ENCODE data around the gene RNU6-7. TPM values are rescaled to one million over a fixed set of nuclear protein-coding genes. Genes with fewer than 3 reads are reported as not detected.

RNU6-7 gene
- total and polyA plus RNA-seq, 10 donors: not detected

DNA sequence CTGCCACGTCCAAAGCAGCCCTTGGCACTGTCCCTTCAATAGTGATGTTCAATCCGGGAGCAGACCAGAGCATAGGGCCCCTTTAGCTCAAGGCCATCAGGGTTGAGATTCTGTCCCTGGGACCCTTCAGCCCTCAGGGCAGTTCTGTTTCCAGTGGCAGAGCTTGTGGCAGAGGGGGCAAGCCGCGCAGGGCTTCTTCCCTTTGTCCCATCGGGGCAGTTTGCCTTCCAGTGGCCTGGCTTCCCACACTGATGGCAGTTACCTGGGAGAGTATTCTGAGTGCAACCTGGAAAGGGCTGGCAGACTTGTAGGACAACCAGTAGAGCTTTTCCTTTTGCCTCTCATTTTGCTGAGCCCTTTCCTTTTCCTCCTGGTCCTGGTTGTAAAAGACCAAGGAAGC lies 44.9 kb downstream of the RNU6-7 start:
- Histone ChIP-seq H3K27me3 (replicated peaks in 1 of 7) (no peaks in the 10 kb centered on the region), H3K4me1 (peaks cover 0 to 2% (median under 1%) of the 10 kb centered on the region in 6 donors), H3K4me3 (no peak overlapping the region), H3K9me3 (no peaks in the 10 kb centered on the region), H3K36me3 (no peaks in the 10 kb centered on the region), H3K27ac (no peak overlapping the region)
- DNase-seq: no peak
- TF ChIP-seq POLR2A (IDR thresholded peaks at IDR 0.05): no peak
- TF ChIP-seq, protein P1, sequence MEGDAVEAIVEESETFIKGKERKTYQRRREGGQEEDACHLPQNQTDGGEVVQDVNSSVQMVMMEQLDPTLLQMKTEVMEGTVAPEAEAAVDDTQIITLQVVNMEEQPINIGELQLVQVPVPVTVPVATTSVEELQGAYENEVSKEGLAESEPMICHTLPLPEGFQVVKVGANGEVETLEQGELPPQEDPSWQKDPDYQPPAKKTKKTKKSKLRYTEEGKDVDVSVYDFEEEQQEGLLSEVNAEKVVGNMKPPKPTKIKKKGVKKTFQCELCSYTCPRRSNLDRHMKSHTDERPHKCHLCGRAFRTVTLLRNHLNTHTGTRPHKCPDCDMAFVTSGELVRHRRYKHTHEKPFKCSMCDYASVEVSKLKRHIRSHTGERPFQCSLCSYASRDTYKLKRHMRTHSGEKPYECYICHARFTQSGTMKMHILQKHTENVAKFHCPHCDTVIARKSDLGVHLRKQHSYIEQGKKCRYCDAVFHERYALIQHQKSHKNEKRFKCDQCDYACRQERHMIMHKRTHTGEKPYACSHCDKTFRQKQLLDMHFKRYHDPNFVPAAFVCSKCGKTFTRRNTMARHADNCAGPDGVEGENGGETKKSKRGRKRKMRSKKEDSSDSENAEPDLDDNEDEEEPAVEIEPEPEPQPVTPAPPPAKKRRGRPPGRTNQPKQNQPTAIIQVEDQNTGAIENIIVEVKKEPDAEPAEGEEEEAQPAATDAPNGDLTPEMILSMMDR (IDR thresholded peaks at IDR 0.05 in 8 of 11, conservative IDR thresholded peaks at IDR 0.05 in 3 of 11): no peak
- TF ChIP-seq POLR2AphosphoS5 (IDR thresholded peaks at IDR 0.05): no peak
- WGBS, 5 donors: 88 to 96% (median 91%) methylated on average over 5 of the region's 5 CpGs
- intact Hi-C loops (cut with DNase I; ENCODE audit: low total_unique reads): no loop called here

DNA sequence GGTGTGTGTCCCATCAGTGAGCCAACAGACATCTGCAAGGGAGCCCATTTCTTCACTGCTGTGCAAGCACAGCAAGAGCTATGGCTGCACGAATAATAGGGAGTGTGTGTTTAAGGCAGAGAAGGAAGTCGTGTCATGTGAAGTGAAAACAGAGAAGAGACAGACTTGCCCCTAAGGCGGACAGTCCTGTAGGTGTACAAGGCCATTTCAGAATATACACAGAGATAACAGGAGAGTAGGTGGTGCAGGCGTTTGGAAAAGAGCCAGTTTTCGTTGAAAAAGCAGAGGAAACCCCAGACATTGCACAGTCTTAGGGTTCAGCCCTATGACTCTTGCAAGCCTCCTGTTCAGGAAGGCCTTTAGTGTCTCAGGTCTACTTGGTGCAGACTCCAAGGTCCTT lies 47.5 kb downstream of the RNU6-7 start:
- DNase-seq: no peak
- TF ChIP-seq POLR2AphosphoS5 (IDR thresholded peaks at IDR 0.05): no peak
- no peak for TF ChIP-seq POLR2A (IDR thresholded peaks at IDR 0.05)
- TF ChIP-seq, protein P1 (IDR thresholded peaks at IDR 0.05 in 8 of 11, conservative IDR thresholded peaks at IDR 0.05 in 3 of 11): no peak
- 73 to 82% (median 75%) methylated on average over 5 of the region's 5 CpGs for WGBS, 5 donors
- no peaks in the 10 kb centered on the region for H3K36me3 ChIP-seq
- no peaks in the 10 kb centered on the region for H3K9me3 ChIP-seq
- H3K27ac ChIP-seq: no peak overlapping the region
- no peak overlapping the region for H3K4me3 ChIP-seq
- H3K27me3 ChIP-seq (replicated peaks in 1 of 7): no peaks in the 10 kb centered on the region
- H3K4me1 ChIP-seq: peaks cover 0 to 9% (median 1%) of the 10 kb centered on the region in 6 donors
- intact Hi-C loops (cut with DNase I; ENCODE audit: low total_unique reads): no loop called here

GRCh38 chr14:32249780-32250179 lies 47.9 kb downstream of the RNU6-7 start:
- TF ChIP-seq POLR2AphosphoS5 (IDR thresholded peaks at IDR 0.05): no peak
- TF ChIP-seq POLR2A (IDR thresholded peaks at IDR 0.05): no peak
- TF ChIP-seq, protein P1 (IDR thresholded peaks at IDR 0.05 in 8 of 11, conservative IDR thresholded peaks at IDR 0.05 in 3 of 11): no peak
- no peak for DNase-seq
- no peaks in the 10 kb centered on the region for H3K9me3 ChIP-seq
- H3K27ac ChIP-seq: no peak overlapping the region
- H3K4me3 ChIP-seq: no peak overlapping the region
- intact Hi-C loops (cut with DNase I; ENCODE audit: low total_unique reads): loop anchor here (5.0 kb wide), 3 partner anchors 177 to 737 kb away; no protein-coding TSS in a partner anchor
- H3K36me3 ChIP-seq: no peaks in the 10 kb centered on the region
- no peaks in the 10 kb centered on the region for H3K27me3 ChIP-seq (replicated peaks in 1 of 7)
- WGBS, 5 donors: 80 to 87% (median 86%) methylated on average over 4 of the region's 4 CpGs
- H3K4me1 ChIP-seq: peaks cover 0 to 11% (median 1%) of the 10 kb centered on the region in 6 donors

GRCh38 chr14:32250681-32251080 lies 48.8 kb downstream of the RNU6-7 start:
- no peak for TF ChIP-seq POLR2A (IDR thresholded peaks at IDR 0.05)
- TF ChIP-seq, protein P1 (IDR thresholded peaks at IDR 0.05 in 8 of 11, conservative IDR thresholded peaks at IDR 0.05 in 3 of 11): no peak
- TF ChIP-seq POLR2AphosphoS5 (IDR thresholded peaks at IDR 0.05): no peak
- Histone ChIP-seq H3K9me3 (no peaks in the 10 kb centered on the region), H3K27ac (no peak overlapping the region), H3K36me3 (no peaks in the 10 kb centered on the region), H3K4me1 (peaks cover 0 to 16% (median 1%) of the 10 kb centered on the region in 6 donors), H3K27me3 (replicated peaks in 1 of 7) (no peaks in the 10 kb centered on the region), H3K4me3 (no peak overlapping the region)
- WGBS, 5 donors: 79 to 86% (median 86%) methylated on average over 3 of the region's 3 CpGs
- intact Hi-C loops (cut with DNase I; ENCODE audit: low total_unique reads): loop anchor here (5.0 kb wide), 3 partner anchors 178 to 738 kb away; no protein-coding TSS in a partner anchor
- DNase-seq: no peak
